Trophoblast cell (in vitro differentiated cells and primary cell): Measurements from ENCODE around the gene CACNA2D1.
A peak's percentile ranks its signal among the peaks of the same experiment; 100 is the strongest.

Experiments used
- DNase-seq, 2 donors: peaks; one replicate each; pipeline ENCODE4 v3.0.0-alpha.2; 2016
- H2AFZ ChIP-seq: 2 replicates; pipeline ENCODE4 v1.6.1; 2013; ENCODE audit warnings: low read length, moderate library complexity, mild to moderate bottlenecking; ENCODE audit not compliant: insufficient read depth, poor library complexity
- H2AK5ac ChIP-seq: 2 replicates; pipeline ENCODE4 v1.6.1; 2013; ENCODE audit warnings: mild to moderate bottlenecking, low read length
- H2BK120ac ChIP-seq: 2 replicates; pipeline ENCODE4 v1.6.1; 2013; ENCODE audit warnings: low read length, mild to moderate bottlenecking, moderate library complexity; ENCODE audit not compliant: insufficient read depth, poor library complexity
- H2BK12ac ChIP-seq: 2 replicates; pipeline ENCODE4 v1.6.1; 2013; ENCODE audit warnings: mild to moderate bottlenecking, low read length, moderate library complexity
- H2BK5ac ChIP-seq: 2 replicates; pipeline ENCODE4 v1.6.1; 2013; ENCODE audit warnings: low read length, low read depth, moderate library complexity, mild to moderate bottlenecking; ENCODE audit not compliant: poor library complexity
- H3K14ac ChIP-seq: 2 replicates; pipeline ENCODE4 v1.6.1; 2013; ENCODE audit warnings: mild to moderate bottlenecking, low read length
- H3K18ac ChIP-seq: 2 replicates; pipeline ENCODE4 v1.6.1; 2013; ENCODE audit warnings: mild to moderate bottlenecking, low read length
- H3K23ac ChIP-seq: 2 replicates; pipeline ENCODE4 v1.6.1; 2013; ENCODE audit warnings: low read length
- H3K27ac ChIP-seq: 2 replicates; pipeline ENCODE4 v1.5.1; 2013; ENCODE audit warnings: low read depth, mild to moderate bottlenecking, inconsistent platforms, low read length, moderate library complexity
- H3K27me3 ChIP-seq: 2 replicates; pipeline ENCODE4 v1.6.1; 2013; ENCODE audit warnings: inconsistent platforms, mild to moderate bottlenecking, low read length, moderate library complexity; ENCODE audit not compliant: insufficient read depth
- H3K36me3 ChIP-seq, 2 experiments: 1 replicate in 1 of 2; 2 replicates in 1 of 2; pipeline ENCODE4 v1.6.1; 2013; ENCODE audit warnings: low read length in 2 of 2, mild to moderate bottlenecking in 2 of 2, moderate library complexity in 1 of 2; ENCODE audit not compliant: insufficient read depth in 2 of 2, control insufficient read depth in 1 of 2
- H3K4ac ChIP-seq: 2 replicates; pipeline ENCODE4 v1.6.1; 2013; ENCODE audit warnings: low read depth, mild to moderate bottlenecking, low read length, moderate library complexity
- H3K4me1 ChIP-seq, 2 experiments: 1 replicate in 1 of 2; 2 replicates in 1 of 2; pipeline ENCODE4 v1.6.1; 2013; ENCODE audit warnings: low read length in 2 of 2, mild to moderate bottlenecking in 2 of 2, moderate library complexity in 1 of 2; ENCODE audit not compliant: insufficient read depth in 2 of 2, control insufficient read depth in 1 of 2
- H3K4me2 ChIP-seq: 2 replicates; pipeline ENCODE4 v1.6.1; 2013; ENCODE audit warnings: inconsistent platforms, mild to moderate bottlenecking, low read length, moderate library complexity
- H3K4me3 ChIP-seq: 2 replicates; pipeline ENCODE4 v1.5.1; 2013; ENCODE audit warnings: mild to moderate bottlenecking, low read depth, low read length, inconsistent platforms
- H3K79me1 ChIP-seq: one replicate; pipeline ENCODE4 v1.6.1; 2013; ENCODE audit warnings: low read length
- H3K79me2 ChIP-seq: 2 replicates; pipeline ENCODE4 v1.6.1; 2013; ENCODE audit warnings: low read length, mild to moderate bottlenecking; ENCODE audit not compliant: control insufficient read depth, insufficient read depth, poor library complexity
- H3K9ac ChIP-seq: 2 replicates; pipeline ENCODE4 v1.6.1; 2013; ENCODE audit warnings: mild to moderate bottlenecking, low read length
- H3K9me3 ChIP-seq: 2 replicates; pipeline ENCODE4 v1.6.1; 2013; ENCODE audit warnings: low read depth, mild to moderate bottlenecking, control low read depth, inconsistent platforms, low read length; ENCODE audit not compliant: insufficient read depth
- H4K12ac ChIP-seq: 2 replicates; pipeline ENCODE4 v1.6.1; 2013; ENCODE audit warnings: low read depth, mild to moderate bottlenecking, low read length, moderate library complexity
- H4K8ac ChIP-seq: 2 replicates; pipeline ENCODE4 v1.6.1; 2013; ENCODE audit warnings: low read depth, mild to moderate bottlenecking, low read length, moderate library complexity
- H4K91ac ChIP-seq: one replicate; pipeline ENCODE4 v1.6.1; 2013; ENCODE audit warnings: low read depth, mild to moderate bottlenecking, low read length, moderate library complexity
- WGBS: extraction: QIAGEN DNeasy Blood & Tissue Kit; methylation state at CpG from one replicate; pipeline ENCODE4 v1.1.7; 2013; ENCODE audit warnings: missing lambda C conversion rate; ENCODE audit not compliant: insufficient read length, insufficient coverage; ENCODE audit errors: extremely low coverage; 5-methylcytosine and 5-hydroxymethylcytosine counted together

The CACNA2D1 gene

DNA sequence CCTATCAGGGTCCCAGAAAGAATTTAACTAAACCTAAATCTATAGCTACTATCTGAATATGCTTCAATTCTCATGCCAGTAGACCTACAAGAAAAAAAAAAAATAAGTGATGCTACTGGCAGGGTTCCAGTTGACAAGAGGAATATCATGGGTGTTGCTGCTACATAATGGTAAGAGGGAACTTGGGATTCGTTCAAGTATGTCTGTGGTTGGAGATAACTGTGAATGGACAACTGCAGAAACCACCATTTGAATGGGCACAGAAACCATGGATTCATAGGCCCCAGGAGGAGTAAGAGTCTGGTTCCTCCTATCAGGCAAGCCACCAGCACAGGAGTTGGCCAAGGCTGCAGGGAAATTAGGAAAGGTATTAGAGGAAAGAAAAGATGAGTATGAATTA, 386.1 kb downstream of the CACNA2D1 start:
- H3K36me3 ChIP-seq = no peaks in the 10 kb centered on the region
- no peak overlapping the region for H2BK5ac ChIP-seq
- no peaks in the 10 kb centered on the region for H3K79me2 ChIP-seq
- no peak overlapping the region for H2BK120ac ChIP-seq
- H3K18ac ChIP-seq = no peak overlapping the region
- no peaks in the 10 kb centered on the region for H3K79me1 ChIP-seq
- no peak overlapping the region for H3K14ac ChIP-seq
- H2AFZ ChIP-seq = no peak overlapping the region
- no peak overlapping the region for H4K8ac ChIP-seq
- no peak overlapping the region for H3K4me2 ChIP-seq
- H3K27me3 ChIP-seq = no peaks in the 10 kb centered on the region
- H2BK12ac ChIP-seq = no peak overlapping the region
- no peak overlapping the region for H2AK5ac ChIP-seq
- H3K23ac ChIP-seq = no peak overlapping the region
- H3K9me3 ChIP-seq = no peaks in the 10 kb centered on the region
- no peak overlapping the region for H3K9ac ChIP-seq
- H4K91ac ChIP-seq = no peak overlapping the region
- H3K4me3 ChIP-seq = no peak overlapping the region
- no CpG with 5 or more reads among the region's 1 CpG for WGBS
- no peak overlapping the region for H4K12ac ChIP-seq
- H3K27ac ChIP-seq = no peak overlapping the region
- H3K4ac ChIP-seq = no peak overlapping the region
- no peaks in the 10 kb centered on the region for H3K4me1 ChIP-seq
- no peak for DNase-seq

DNA sequence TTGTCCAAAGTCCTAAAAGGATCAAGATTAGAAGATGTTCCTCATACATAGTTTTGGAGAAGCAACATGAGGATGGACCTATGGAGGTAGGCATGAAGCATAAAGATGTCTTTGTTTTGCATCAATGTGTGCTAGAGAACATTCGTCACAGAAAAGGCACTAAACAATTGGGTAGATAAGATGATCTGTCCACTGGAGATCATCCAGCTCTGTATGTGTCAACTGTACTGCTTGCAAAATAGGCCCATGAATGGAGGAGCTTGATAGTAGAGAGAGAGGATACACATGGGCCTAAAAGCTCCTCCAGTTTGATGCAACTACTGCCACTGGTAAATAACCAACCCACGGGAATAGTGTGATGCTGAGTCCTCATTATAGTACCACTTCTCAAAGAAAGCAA, 387.3 kb downstream of the CACNA2D1 start:
- no peak overlapping the region for H3K4ac ChIP-seq
- no peak for DNase-seq
- no CpG with 5 or more reads among the region's 2 CpGs for WGBS
- no peak overlapping the region for H2BK5ac ChIP-seq
- no peak overlapping the region for H4K91ac ChIP-seq
- H3K27me3 ChIP-seq = no peaks in the 10 kb centered on the region
- no peak overlapping the region for H3K4me3 ChIP-seq
- no peak overlapping the region for H4K12ac ChIP-seq
- no peaks in the 10 kb centered on the region for H3K79me1 ChIP-seq
- H2BK120ac ChIP-seq = no peak overlapping the region
- no peak overlapping the region for H2AK5ac ChIP-seq
- no peak overlapping the region for H2AFZ ChIP-seq
- H3K9ac ChIP-seq = no peak overlapping the region
- no peaks in the 10 kb centered on the region for H3K9me3 ChIP-seq
- no peaks in the 10 kb centered on the region for H3K36me3 ChIP-seq
- H3K27ac ChIP-seq = no peak overlapping the region
- no peak overlapping the region for H4K8ac ChIP-seq
- no peak overlapping the region for H3K14ac ChIP-seq
- no peaks in the 10 kb centered on the region for H3K4me1 ChIP-seq
- no peak overlapping the region for H3K18ac ChIP-seq
- no peak overlapping the region for H2BK12ac ChIP-seq
- no peaks in the 10 kb centered on the region for H3K79me2 ChIP-seq
- no peak overlapping the region for H3K23ac ChIP-seq
- no peak overlapping the region for H3K4me2 ChIP-seq

DNA sequence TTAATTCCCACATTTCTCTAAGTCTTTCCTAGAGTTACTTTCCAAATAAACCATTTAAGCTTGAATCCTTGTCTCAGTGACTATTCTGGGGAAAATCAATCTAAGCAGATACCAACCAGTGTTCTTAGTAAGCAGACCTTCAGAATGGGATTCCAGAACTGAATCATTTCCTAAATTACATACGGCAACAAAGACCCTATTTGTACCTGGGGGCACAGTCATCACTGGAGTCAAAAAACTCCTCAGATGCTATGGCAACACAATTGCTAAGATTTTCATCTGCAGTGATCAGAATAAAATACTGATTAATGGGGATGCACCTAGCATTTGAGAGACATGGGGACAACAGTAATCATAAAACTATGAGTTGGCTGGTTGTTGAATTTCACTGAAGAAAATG, 389.0 kb downstream of the CACNA2D1 start:
- H3K18ac ChIP-seq = no peak overlapping the region
- H3K27me3 ChIP-seq = no peaks in the 10 kb centered on the region
- H2BK12ac ChIP-seq = no peak overlapping the region
- H4K12ac ChIP-seq = no peak overlapping the region
- WGBS = no CpG with 5 or more reads among the region's 1 CpG
- no peak overlapping the region for H2BK5ac ChIP-seq
- H2AFZ ChIP-seq = no peak overlapping the region
- DNase-seq = no peak
- H3K9me3 ChIP-seq = no peaks in the 10 kb centered on the region
- no peak overlapping the region for H2AK5ac ChIP-seq
- H3K4ac ChIP-seq = no peak overlapping the region
- H3K14ac ChIP-seq = no peak overlapping the region
- H3K4me2 ChIP-seq = no peak overlapping the region
- H3K23ac ChIP-seq = no peak overlapping the region
- no peak overlapping the region for H3K4me3 ChIP-seq
- H3K9ac ChIP-seq = no peak overlapping the region
- no peaks in the 10 kb centered on the region for H3K79me2 ChIP-seq
- H3K4me1 ChIP-seq = peaks cover 0 to under 1% of the 10 kb centered on the region in 2 experiments
- no peaks in the 10 kb centered on the region for H3K79me1 ChIP-seq
- H3K27ac ChIP-seq = no peak overlapping the region
- H3K36me3 ChIP-seq = no peaks in the 10 kb centered on the region
- no peak overlapping the region for H4K8ac ChIP-seq
- H4K91ac ChIP-seq = no peak overlapping the region
- H2BK120ac ChIP-seq = no peak overlapping the region

DNA sequence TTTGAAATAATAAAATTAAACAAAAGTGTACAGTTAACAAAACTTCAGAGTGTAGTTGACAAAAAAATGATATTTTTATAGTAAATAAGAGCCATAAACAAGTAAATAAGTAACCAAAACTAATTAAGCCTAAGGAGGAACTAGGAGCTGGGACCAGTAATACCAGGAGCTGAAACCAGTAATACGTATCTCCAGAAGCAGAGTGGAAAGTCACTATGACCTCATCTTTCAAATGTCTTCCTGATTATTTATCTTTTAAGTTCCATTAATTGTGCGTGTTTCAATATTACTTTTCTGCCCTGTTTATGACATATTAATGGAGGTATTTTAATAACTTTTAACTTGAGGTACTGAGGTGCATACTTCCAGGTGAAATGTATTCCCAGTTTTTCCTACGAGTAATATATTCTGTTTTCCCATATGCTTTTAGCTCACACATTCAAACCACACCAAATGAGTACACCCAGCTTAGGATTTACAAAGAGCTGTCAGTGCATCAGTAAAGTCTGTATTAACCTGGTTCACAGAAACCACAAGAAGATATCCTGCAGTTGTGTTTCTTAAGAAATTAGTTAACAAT, 390.0 kb downstream of the CACNA2D1 start:
- no peak overlapping the region for H3K14ac ChIP-seq
- H4K12ac ChIP-seq = no peak overlapping the region
- H3K9me3 ChIP-seq = no peaks in the 10 kb centered on the region
- DNase-seq = peak in 1 of 2 donors; percentile 36
- H3K23ac ChIP-seq = no peak overlapping the region
- H3K4ac ChIP-seq = no peak overlapping the region
- H3K79me2 ChIP-seq = no peaks in the 10 kb centered on the region
- no peak overlapping the region for H2AK5ac ChIP-seq
- no peak overlapping the region for H2BK5ac ChIP-seq
- no peak overlapping the region for H3K27ac ChIP-seq
- H4K91ac ChIP-seq = no peak overlapping the region
- no peak overlapping the region for H3K4me2 ChIP-seq
- no peaks in the 10 kb centered on the region for H3K27me3 ChIP-seq
- no peak overlapping the region for H3K18ac ChIP-seq
- no peak overlapping the region for H3K4me3 ChIP-seq
- no peaks in the 10 kb centered on the region for H3K36me3 ChIP-seq
- H3K79me1 ChIP-seq = no peaks in the 10 kb centered on the region
- peaks cover 0 to 2% of the 10 kb centered on the region in 2 experiments for H3K4me1 ChIP-seq
- H2BK12ac ChIP-seq = no peak overlapping the region
- H2BK120ac ChIP-seq = no peak overlapping the region
- H4K8ac ChIP-seq = no peak overlapping the region
- WGBS = no CpG with 5 or more reads among the region's 3 CpGs
- no peak overlapping the region for H3K9ac ChIP-seq
- H2AFZ ChIP-seq = no peak overlapping the region
